ENCODE results near the gene COL2A1.

The COL2A1 gene

DNA sequence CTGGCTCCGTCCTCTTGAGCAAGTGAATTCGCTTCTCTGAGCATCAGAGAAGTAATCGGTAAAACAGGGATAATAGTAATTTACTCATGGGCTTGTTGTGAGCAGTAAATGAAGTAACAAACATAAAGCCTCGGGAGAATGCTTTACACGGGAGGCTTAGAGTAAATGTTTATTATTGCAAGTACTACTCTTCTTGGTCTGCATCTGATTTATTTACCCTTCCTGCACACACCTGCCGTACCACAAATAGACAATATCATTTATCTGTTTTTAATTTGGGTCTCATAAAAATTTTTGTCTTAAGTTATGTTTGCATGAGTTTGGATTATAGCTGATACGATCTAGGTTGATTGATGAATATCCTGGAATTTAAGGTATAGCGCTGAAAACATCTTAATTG lies 7.8 kb upstream of the COL2A1 start:
- no peak for DNase-seq (ENCODE audit: low spot score)

DNA sequence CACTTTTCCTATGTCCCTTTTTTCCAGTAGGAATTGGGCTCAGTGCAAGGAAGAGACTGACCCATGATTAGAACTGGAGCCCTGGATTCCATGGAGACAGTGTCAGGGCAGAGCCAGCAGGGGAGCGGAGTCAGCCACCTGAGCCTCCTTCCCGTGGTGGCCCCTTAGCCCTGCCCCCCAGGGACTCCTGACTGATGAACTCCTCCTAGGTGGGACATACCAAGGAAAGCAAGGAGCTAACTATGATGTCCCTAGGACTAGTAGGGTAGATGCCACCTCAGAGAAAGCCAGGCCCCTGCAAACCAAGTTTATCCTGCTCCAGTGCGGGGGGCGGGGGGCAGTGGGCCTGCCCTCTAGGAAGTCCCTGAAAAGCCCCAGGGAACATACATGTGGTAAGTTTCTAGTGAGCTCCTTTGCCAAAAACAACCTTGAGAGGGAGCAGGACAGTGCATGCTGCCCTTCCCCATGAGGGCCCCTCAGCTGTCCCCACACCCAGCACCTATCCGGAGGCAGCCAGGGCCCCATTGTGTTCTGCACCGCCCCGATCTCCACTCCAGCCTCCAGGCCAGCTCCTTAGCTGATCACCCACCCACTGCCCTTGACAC lies 6.2 kb upstream of the COL2A1 start:
- no peak for DNase-seq (ENCODE audit: low spot score)

DNA sequence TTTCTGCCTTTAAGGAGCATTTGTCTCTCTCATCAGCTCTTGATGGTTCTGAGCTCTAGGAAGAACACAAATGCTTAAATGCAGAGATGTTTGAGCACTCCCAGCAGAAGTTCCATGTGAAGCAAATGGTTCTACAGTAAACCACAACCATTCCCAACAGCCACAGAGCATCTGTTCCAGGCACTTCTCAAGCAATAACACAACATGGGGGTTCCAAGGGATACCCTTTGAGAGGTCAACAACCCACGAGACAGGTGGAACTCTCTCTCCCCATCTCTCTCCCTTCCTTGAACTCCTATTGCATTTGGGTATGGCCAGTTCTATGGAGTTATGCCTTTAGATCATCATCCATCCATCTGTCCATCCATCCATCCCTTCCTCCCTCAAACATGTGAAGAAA lies 5.2 kb upstream of the COL2A1 start:
- DNase-seq (ENCODE audit: low spot score) = no peak

DNA sequence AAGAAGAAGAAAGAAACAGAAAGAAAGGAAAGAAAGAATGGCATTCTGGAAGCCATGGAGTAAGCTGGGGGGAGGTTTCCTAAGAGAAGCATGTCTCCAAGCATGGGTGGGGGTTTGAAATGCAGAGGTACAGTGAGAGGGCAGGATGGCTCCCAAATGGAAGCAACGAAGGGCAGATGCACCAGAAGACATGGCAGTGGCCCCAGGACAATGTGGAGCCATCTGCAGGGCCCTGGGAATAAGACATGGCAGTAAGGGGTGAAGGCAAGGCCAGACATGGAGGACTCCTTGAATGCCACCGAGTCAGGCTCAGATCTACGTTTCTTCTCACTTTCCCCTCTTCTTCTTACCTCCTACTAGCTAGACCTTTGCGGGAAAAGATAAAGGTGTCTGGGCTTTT lies 4.7 kb upstream of the COL2A1 start:
- DNase-seq (ENCODE audit: low spot score) = no peak

DNA sequence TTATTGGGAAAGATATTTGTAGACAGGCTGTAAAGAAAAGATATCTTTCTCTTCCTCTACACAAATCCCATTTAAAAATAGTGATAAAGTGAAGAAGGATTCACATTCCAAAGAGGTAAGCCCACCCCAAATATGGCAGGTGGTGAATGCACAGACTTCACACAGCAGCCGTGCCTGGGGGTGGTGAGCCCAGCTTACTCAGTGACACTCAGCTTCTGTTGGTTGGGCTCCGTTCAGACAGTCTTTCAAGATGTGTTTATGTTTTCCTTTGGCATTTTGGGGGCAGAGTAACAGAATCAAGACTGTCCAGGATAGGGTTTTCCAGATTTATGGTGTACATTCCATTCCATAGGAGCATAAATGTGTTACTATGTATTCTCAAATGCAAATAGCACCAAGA lies 4.1 kb upstream of the COL2A1 start:
- no peak for DNase-seq (ENCODE audit: low spot score)

DNA sequence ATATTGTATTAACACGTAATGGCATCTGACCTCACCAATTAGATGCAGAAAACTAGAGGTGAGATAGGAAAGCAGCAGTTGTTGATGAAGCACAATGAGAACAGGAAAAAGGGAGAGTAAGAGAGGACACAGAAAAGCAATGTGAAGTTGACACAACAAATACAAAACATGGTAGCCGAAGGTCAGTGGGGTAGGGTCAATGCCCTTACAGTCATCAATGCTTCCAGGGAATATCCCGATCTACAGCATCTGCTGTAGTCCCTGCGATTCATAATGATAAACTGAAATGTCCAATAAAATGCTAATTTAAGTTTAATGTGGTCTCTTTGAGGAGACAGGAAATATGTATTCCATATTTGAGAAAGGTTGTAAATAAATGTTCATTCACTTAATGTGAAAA lies 2.9 kb upstream of the COL2A1 start:
- DNase-seq (ENCODE audit: low spot score) = no peak

GRCh38 chr12:48005750-48006021 lies 1.4 kb upstream of the COL2A1 start:
- DNase-seq (ENCODE audit: low spot score) = no peak

DNA sequence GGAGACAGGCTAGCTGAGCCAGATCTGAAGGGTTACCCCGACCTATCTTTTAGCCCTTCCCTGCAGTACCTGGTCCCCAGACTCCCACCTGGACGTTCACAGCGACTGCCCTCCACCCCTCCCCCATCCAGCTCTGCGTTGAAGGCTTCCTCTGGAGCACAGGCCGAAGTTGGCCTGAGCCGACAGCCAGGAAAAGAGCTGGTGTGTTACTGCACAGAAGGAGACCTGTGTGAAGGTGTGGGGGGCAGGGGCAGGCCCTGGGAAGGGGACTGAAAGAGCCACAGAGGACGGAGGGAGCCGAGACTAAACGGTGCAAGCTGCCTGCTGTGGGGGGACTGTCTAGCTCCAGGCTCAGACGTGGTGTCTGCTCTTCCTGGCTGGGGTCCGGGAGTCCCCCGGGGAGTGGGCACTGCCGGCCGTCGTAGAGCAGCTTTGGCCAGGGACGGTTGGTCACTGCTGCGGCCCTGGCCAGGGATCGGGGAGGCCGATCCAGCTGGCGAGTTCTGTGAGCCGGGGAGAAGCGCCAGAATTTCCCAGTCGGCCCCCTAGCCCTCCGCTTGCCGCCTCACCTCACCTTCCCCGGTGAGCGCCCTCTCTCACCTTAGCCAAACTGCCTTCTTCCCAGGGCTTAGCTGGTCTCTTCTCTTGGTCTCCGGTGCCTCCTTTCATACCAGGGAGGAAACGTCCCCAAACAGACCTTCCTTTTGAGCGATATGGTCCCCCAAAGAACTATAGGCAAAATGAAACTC lies 899 bp upstream of the COL2A1 start:
- no peak for DNase-seq (ENCODE audit: low spot score)

DNA sequence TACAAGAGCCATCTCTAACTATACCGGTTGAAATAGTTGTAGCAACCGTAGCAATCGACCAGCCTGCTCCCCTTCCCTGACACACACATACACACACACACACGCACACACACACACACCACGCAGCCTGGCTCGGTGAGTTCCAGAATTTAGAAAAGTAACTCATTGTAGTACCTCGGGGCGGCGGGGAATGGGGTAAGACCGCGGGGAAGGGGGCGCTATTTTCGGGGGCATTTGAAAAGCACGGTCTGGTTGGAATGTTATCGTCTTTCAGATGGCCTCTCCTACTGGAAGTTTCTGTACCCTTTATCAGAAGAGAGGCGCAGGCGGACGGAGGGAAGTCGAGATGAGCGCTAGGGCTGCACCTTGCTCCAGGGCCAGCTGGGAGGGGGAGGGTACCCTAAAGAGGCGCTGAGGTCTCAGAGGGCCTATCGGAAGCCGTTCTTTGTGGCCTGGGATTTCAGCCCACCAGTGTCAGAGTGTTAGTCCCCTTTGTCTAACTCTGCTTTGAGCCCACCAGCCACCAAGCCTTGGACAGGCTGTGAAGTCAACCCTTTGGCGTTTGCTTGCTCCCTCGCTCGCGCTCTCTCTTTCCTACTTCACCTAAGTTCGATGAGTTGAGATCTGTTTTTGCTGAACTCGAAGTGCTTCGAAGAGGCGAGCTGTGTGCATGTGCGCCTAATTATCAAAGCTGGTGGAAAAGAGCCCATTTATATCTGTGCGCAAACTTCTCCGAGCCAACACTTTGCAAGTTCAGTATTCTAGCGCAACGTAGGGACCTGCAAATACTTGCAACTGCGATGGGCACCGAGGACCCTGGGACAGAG lies 837 bp downstream of the COL2A1 start:
- peak; percentile 1 for DNase-seq (ENCODE audit: low spot score)

DNA sequence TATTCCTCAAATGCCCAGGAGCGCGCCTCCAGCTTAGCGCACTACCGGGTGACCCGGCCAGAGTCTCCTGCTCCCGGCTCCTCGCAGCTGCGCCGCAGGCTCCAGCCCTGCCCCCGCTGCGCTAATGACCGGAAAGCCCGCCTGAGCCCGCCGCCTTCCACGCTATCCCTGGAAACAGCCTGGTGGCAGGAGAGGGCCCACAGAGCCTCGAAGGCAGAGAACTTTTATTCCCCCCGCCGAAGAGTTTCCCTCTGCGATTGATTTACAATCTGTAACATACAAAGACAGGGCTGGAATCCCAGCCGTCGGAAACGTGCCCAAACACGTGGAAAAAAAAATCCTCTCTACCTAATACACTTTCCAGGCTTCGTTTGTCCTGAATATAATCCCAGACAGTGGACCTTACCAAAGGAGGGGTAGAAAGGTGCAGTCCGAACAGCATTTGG lies 1.5 kb downstream of the COL2A1 start:
- DNase-seq (ENCODE audit: low spot score) = peak; percentile 15

- DNase-seq (ENCODE audit: low spot score) = no peak
Measured at GRCh38 chr12:48002414-48002730, 1.9 kb downstream of the COL2A1 start.

DNA sequence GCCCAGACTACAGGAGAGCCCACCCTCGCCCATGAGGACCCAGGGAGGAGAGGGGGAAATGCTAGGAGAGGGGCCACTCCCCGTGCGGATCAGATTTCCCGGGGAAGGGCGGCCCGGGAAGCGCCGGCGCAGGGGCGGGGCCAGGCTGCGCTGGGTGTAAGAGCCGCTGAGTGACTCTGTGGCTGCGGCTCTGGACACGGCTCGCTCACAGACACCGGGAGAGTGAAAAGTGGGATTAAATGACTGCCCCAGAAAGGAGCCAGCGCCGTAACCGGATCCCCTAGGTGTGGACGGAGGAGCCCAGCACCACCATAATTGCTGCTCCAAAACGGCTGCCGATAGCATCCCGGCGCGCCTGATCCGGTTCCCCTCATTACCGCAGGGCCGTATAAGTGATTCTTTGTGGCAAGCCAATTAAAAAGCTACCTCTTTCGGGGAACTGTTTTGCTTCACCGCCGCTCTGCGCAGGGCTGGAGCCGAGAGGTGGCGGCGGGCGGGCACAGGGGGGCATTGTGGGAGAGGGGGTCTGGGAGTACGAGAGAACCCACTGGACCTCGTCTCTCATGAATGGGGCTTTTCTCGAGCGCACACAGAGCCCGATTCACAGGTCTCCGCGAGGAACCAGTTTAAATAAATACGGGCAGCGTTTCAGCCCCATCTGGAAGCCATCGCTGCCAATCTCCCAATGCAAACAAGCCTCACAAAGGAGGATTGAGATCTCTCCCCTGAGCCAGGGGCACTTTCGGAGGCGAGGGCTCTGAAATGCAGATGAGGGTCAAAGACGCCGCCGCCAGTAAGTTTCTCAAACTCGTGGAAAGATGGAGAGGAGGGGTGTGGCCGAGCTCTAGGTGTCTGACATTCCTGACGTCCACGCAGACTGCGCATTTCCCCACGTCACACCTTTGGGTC lies 2.5 kb downstream of the COL2A1 start:
- peak; percentile 47 for DNase-seq (ENCODE audit: low spot score)

DNA sequence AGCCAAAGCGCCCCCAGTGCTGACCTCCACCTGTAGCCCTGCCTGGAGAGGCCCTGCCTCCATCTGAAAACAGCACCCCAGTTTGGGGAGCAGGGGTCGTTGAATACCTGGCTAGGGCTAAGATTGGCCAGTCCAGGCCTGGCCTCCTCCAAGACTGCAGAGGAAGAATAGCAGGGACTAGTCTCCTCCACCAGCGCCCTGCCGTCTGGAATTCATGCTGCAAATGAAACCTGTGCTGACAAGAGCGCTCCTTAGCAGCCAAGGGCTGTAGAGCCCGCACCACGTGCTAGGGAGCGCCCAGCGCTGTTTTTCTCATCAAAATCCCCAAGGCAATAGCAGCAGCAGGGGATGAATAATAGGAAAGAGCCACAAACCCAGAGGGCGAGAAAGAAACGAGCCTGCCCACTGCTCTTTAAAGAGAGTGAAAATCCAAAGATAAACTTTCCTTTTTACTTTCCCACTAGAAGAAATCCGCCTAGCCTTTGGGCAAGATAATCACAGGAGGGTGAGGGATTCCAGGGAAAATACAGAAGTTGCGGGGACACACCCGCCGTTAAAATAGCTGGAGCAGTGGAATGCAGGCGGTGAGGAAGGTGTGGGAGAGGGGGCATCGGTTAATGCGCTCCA lies 3.3 kb downstream of the COL2A1 start:
- peak; percentile 69 for DNase-seq (ENCODE audit: low spot score)

GRCh38 chr12:47999816-48000215 lies 4.5 kb downstream of the COL2A1 start:
- no peak for DNase-seq (ENCODE audit: low spot score)

- no peak for DNase-seq (ENCODE audit: low spot score)
Measured at GRCh38 chr12:47997321-47997720, 7.0 kb downstream of the COL2A1 start.

- DNase-seq (ENCODE audit: low spot score) = no peak
Measured at GRCh38 chr12:47995981-47996401, 8.3 kb downstream of the COL2A1 start.

DNA sequence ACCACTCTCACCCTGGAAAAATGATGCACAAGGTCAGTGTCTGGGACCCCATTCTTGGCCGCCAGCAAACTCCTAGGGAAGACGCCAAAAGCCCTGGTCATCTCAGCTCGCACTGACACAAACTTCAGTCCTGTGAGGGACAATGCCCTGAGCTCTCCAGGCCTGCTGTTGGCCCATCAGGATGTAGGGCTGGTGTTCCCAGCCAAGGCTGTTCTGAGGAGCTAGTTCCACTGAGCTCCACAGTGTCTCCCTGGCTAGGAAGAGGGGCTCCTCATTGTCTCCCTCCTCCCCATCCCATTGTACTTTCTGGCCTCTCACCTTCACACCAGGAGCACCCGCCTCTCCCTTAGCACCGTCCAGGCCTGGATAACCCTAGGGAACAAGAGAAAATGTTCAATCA lies 10.8 kb downstream of the COL2A1 start:
- no peak for DNase-seq (ENCODE audit: low spot score)

DNA sequence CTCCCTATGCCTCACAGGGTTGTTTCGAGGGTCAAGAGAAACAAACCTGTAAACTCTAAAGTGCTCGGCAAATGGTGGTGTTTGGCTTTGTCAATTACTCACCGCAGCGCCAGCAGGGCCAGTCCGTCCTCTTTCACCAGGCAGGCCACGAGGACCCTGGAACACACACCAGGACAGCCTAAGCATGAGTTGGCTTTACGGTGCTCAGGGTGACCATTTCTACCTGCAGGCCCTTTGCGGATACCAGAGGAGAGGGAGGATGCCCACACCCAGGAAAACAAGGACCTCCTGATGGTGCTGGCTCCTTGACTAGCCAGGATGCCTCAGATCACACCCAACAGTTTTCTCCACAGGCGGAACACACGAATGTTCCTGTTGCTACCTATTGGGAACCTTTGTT lies 11.5 kb downstream of the COL2A1 start:
- no peak for DNase-seq (ENCODE audit: low spot score)

DNA sequence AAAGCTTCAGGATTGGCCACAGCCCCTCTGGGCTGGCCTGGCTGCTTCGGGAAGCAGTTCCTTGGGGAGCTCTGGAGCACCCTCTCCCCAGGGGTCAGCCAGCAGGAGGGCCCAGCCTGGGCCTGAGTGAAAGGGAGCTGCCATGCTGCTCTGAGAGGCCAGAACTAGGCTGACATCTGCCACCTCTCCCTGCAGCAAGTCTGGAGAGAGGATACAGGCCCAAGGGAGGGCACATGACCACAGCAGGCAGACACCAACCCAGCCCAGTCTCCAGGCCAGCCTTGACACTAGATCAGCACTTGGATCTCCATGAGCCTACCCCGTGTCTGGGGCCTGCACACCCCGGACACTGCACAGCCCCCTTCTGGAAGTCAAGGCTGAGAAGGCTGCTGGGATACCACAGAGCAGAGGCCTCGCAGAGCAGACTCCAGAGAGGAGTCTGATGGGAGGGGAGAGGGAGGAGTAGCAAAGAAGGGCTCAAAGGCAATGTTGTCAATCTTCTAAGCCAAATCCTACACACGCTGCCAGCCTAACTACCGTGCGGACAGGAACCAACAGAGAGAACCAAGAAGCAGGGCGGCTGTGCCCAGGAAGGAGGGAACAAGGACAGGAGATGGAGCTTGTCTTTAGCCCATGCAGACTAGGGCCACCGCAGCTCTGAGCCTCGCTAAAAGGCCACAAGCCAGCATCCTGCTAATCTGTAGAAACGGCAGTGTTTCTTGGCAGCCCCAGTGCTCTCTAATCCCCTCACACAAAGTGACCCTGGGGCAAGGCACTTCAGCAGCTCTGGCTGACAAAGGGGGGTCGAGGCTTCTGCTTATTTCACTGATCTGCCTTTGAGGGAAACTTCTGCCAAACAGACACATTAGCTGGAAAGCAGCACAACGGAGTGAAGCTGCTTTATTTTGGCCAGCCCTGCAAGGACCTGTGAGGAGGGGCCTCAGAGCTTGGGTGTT lies 12.9 kb downstream of the COL2A1 start:
- DNase-seq (ENCODE audit: low spot score) = no peak

DNA sequence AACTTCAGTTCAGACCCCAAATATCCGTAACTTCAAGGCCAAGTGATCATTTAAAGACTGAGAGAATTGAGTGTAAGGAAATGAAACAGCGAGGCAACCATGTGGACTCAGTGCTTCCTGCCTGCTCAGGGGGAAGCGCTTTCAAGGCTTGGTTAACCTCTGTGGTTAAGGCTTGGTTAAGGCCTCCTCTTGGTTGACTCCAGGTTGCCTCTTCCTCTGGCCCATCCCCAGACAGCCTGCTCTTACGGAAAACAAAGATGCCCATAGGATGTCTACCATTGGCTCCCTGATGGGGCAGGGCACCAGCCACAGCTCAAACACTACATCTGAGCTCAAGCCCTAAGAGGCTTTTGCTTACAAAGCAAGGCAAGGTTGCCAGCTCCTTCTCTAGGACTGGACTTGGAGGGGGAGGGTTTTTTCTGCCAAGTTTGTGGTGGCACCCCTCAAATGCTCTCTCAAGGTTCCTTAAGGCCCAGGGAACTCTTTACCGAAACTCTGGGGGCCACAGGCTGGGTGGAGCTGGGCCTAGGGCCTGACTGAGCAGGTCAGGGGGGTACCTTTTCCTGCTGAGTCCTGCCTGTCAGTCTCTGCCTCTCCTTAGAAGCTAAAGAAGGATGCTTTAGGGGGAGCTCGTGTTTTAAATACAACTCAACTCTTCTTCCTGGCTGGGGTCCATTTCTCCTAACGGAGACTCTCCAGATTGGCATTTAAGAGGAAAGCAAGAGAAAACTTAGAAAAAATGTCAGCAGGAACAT lies 13.7 kb downstream of the COL2A1 start:
- no peak for DNase-seq (ENCODE audit: low spot score)
